ENCODE measurements around the gene SLC41A2.
A peak's percentile ranks its signal among the peaks of the same experiment; 100 is the strongest.
"Not testable (repeated sequence)": the region's sequence is repeated elsewhere in the genome, so short reads cannot be mapped to it uniquely, and the experiment has no call there.

SLC41A2 gene

DNA sequence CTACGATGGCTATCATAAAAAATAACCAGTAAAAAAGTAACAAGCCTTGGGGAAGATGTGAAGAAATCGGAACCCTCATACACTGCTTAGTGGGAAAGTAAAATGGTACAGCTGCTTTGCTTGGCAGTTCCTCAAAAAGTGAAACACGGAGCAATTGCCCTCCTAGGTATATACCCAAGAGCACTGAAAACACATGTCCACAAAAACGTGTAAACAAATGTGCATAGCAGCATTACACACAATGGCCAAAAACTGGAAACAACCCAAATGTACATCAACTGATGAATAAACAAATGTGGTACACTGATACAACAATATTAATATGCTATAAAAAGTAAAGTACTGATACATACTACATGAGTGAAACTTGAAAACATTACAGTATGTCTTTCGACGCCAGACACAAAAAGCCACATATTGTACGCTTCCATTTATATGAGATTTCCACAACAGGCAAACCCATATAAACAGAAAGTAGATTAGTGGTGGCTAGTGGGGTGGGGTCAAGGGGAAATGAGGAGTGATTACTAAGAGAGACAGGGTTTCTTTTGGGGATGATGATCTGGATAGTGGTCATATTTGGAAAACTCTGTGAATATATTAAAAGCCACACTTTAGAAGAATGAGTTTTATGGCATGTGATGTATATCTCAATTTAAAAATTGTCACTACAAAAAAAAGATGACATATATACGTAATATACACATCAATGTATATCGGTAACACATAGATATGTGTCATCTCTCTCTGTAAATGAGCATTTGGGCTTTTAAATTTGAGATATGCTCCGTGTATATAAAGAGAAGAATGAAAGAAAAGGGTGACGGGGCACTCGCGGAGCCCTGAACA is 996 bp downstream of the SLC41A2 start:
- Mint-ChIP-seq H3K36me3 (no peaks in the 10 kb centered on the region), H3K27me3 (peaks cover 4% of the 10 kb centered on the region), H3K9me3 (no peaks in the 10 kb centered on the region), H3K4me3 (peak overlapping the region; percentile 90), H3K4me1 (peaks cover 16% of the 10 kb centered on the region), H3K27ac (peak overlapping the region; percentile 85)
- ATAC-seq (ENCODE audit: low read depth) (no peak), DNase-seq (ENCODE audit: low spot score in 2 of 2) (no peak)

DNA sequence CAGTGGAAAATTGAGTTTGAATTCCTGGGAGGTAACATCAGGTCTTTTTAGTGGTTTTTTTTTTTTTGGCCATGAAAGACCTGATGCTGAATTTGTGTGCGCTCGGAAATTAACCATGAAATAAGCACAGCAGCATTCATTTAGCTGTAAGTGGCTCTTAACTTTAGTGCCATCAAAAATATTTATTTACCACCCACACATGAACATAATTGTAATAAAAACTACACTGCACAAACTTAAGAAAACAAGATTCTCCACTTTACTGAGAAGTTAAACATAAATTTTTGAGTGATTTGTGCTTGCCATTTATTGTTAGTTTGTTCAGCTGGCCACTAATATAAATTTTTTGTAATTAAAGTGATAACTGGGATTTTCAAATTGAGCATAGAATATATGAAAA is 2.4 kb downstream of the SLC41A2 start:
- DNase-seq (ENCODE audit: low spot score in 2 of 2) (no peak), ATAC-seq (ENCODE audit: low read depth) (no peak)
- Mint-ChIP-seq H3K27ac (no peak overlapping the region), H3K4me3 (no peak overlapping the region), H3K4me1 (peaks cover 16% of the 10 kb centered on the region), H3K9me3 (no peaks in the 10 kb centered on the region), H3K36me3 (no peaks in the 10 kb centered on the region), H3K27me3 (peaks cover 2% of the 10 kb centered on the region)

DNA sequence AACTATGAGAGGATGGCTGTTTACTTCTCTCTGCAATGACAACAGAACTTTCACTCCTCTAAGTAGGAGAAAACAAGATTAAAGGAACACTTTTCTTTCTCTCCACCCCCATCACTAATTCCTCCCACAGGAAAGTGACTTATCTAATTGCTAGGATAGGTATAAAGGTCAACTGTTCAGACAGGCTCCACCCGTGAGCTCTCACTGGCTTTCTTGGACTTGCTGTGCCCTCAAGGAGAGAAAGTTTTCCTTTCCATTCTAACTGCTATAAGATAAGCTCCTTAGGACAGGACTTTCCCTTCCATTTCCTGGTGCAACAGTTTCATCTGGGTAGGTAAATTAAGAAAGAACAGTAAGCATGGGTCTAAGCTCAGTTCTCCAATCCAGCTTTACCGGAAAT is 4.8 kb downstream of the SLC41A2 start:
- Mint-ChIP-seq H3K27me3 (no peaks in the 10 kb centered on the region), H3K9me3 (no peaks in the 10 kb centered on the region), H3K36me3 (peaks cover 2% of the 10 kb centered on the region), H3K27ac (no peak overlapping the region), H3K4me1 (peaks cover 6% of the 10 kb centered on the region), H3K4me3 (no peak overlapping the region)
- ATAC-seq (ENCODE audit: low read depth) (no peak), DNase-seq (ENCODE audit: low spot score in 2 of 2) (no peak)

DNA sequence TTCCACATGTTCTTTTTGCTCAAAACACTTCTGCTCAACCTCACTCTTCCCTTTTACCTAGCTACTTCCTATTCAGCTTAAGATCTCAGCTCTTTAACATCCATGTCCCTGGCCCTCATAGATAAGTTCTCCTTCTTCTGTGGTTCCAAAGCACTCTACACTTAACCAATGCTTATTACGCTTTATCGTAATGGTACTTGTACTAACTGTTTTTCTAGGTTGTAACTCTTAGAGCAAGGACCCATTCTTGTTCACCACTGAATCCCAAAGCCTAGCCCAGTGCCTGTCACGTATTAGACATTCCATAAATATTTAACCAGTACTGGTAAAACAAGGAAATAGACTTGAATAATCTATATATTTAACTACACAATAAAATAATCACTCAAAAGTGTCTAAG is 5.3 kb downstream of the SLC41A2 start:
- H3K9me3 Mint-ChIP-seq: no peaks in the 10 kb centered on the region
- no peak for DNase-seq (ENCODE audit: low spot score in 2 of 2)
- no peak overlapping the region for H3K4me3 Mint-ChIP-seq
- ATAC-seq (ENCODE audit: low read depth): no peak
- no peaks in the 10 kb centered on the region for H3K27me3 Mint-ChIP-seq
- no peak overlapping the region for H3K27ac Mint-ChIP-seq
- H3K4me1 Mint-ChIP-seq: peaks cover 6% of the 10 kb centered on the region
- H3K36me3 Mint-ChIP-seq: peaks cover 2% of the 10 kb centered on the region

DNA sequence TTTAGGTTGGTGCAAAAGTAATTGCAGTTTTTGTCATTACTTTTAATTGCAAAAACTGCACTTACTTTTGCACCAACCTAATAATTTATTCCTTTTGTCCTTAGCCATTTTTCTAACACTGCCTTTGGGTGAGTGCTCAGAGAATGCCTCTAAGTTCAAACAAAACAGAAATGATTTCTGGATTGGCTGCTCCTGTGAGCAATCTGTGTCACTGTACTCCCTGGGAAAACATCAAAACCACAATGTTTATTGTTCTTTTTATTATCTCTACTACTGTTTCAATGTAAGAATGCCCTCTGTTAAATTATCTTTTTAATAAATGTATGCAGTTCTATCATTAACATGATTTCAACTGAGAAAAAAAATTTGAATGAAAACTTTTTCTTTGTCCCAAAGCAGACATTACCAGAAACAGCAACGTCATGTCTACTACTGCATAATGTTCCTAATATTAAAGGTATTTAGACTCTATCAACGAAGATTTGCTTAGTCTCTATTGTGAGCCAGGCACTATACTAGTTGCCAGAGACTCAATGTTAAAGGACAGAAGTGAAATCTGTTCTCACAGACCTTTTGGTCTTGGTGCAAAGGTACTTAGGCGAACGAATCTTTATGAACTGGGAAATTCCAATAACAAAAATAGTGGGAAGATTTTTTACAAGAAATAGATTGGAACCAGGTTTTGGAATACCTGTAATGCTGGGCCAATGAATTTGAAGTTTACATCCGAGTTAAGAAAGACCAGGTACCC is 6.2 kb downstream of the SLC41A2 start:
- Mint-ChIP-seq H3K27ac (no peak overlapping the region), H3K27me3 (no peaks in the 10 kb centered on the region), H3K36me3 (peaks cover 2% of the 10 kb centered on the region)

DNA sequence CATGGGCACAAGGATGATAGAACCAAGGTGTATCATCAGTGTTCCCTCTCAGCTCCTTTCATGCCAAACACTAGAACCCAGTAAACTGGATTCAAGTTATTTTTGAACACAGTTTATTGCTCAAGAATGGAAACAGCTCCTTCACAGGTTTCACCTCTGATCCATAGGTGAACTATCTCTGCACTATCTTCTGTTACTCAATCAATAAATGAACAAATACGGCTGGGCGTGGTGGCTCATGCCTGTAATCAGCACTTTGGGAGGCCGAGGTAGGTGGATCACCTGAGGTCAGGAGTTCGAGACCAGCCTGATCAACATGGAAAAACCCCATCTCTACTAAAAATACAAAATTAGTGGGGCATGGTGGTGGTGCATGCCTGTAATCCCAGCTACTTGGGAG is 9.4 kb downstream of the SLC41A2 start:
- not testable (repeated sequence) for H3K4me3 Mint-ChIP-seq; H3K27ac Mint-ChIP-seq; H3K27me3 Mint-ChIP-seq; H3K9me3 Mint-ChIP-seq; H3K4me1 Mint-ChIP-seq; DNase-seq (ENCODE audit: low spot score in 2 of 2); H3K36me3 Mint-ChIP-seq; ATAC-seq (ENCODE audit: low read depth)

More for the DNA sequence above, 6.2 kb downstream of the SLC41A2 start:
- ATAC-seq (ENCODE audit: low read depth): no peak
- no peak for DNase-seq (ENCODE audit: low spot score in 2 of 2)
- H3K4me1 Mint-ChIP-seq: peaks cover 3% of the 10 kb centered on the region
- no peaks in the 10 kb centered on the region for H3K9me3 Mint-ChIP-seq
- no peak overlapping the region for H3K4me3 Mint-ChIP-seq

DNA sequence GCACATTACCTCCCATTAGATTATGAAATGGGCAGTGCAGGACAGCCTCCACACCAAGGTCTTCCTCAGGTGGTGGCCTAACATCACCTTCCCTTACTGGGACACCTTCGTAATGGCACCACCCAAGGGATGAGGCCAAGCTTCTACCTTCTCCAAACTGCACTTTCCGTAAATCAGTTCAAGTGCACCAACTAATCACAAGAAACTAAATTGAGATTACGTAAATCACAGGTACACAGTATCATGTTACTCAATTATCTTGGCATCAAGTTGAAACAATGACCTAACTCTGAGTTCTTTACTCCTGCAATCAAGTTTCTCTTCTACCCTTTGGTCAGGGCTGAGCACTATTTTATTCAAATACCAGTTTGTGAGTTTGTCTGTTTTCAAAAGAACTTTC is 13.8 kb downstream of the SLC41A2 start:
- H3K36me3 Mint-ChIP-seq: peaks cover 11% of the 10 kb centered on the region
- no peak for ATAC-seq (ENCODE audit: low read depth)
- no peaks in the 10 kb centered on the region for H3K27me3 Mint-ChIP-seq
- H3K27ac Mint-ChIP-seq: no peak overlapping the region
- H3K4me3 Mint-ChIP-seq: no peak overlapping the region
- H3K9me3 Mint-ChIP-seq: peaks cover 6% of the 10 kb centered on the region
- no peak for DNase-seq (ENCODE audit: low spot score in 2 of 2)
- no peaks in the 10 kb centered on the region for H3K4me1 Mint-ChIP-seq

DNA sequence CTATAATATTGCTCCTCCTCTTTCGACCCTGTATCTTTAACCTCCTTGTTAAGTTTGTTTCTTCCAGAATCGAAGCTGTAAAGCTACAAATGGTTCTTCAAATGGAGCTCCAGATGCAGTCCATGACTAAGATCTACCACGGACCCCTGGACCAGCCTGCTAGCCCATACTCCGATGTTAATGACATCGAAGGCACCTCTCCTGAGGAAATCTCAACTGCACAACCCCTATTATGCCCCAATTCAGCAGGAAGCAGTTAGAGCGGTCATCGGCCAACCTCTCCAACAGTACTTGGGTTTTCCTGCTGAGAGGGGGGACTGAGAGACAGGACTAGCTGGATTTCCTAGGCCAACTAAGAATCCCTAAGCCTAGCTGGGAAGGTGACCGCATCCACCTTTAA is 14.7 kb downstream of the SLC41A2 start:
- H3K27ac Mint-ChIP-seq; H3K4me3 Mint-ChIP-seq; H3K9me3 Mint-ChIP-seq; DNase-seq (ENCODE audit: low spot score in 2 of 2); H3K27me3 Mint-ChIP-seq; H3K4me1 Mint-ChIP-seq; ATAC-seq (ENCODE audit: low read depth): not testable (repeated sequence)
- peaks cover 11% of the 10 kb centered on the region for H3K36me3 Mint-ChIP-seq

DNA sequence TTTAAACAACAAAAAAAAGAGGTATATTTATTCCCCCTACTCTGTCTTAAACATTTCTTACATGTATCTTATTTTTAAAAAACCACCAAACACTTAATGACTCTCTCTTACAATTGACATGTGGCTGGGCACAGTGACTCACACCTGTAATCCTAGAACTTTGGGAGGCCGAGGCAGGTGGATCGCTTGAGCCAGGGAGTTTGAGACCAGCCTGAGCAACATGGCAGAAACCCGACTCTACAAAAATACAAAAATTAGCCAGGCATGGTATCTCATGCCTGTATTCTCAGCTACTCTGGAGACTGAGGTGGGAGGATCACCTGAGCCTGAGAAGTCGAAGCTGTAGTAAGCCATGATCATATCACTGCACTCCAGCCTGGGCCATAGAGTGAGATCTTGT is 16.0 kb downstream of the SLC41A2 start:
- no peak for DNase-seq (ENCODE audit: low spot score in 2 of 2)
- no peak overlapping the region for H3K27ac Mint-ChIP-seq
- H3K4me1 Mint-ChIP-seq: no peaks in the 10 kb centered on the region
- H3K27me3 Mint-ChIP-seq: no peaks in the 10 kb centered on the region
- peaks cover 6% of the 10 kb centered on the region for H3K9me3 Mint-ChIP-seq
- H3K4me3 Mint-ChIP-seq: no peak overlapping the region
- no peak for ATAC-seq (ENCODE audit: low read depth)
- H3K36me3 Mint-ChIP-seq: peaks cover 11% of the 10 kb centered on the region

DNA sequence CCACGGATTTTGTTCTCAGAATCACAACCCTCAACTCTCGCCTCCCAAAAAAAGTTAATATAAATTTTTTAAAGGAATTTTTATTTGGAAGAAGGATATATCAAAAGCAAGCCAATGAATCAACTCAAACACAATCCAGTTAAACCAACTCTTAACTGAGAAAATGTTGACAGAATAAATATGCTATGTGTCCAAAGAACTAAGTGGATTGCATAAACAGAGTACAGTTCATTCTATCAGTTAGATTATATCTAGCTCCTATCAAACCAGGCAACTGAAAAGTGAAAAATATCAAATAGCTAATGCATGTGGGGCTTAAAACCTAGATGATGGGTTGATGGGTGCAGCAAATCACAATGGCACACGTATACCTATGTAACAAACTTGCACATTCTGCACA is 16.6 kb downstream of the SLC41A2 start:
- no peak overlapping the region for H3K4me3 Mint-ChIP-seq
- H3K4me1 Mint-ChIP-seq: no peaks in the 10 kb centered on the region
- no peak for DNase-seq (ENCODE audit: low spot score in 2 of 2)
- no peak overlapping the region for H3K27ac Mint-ChIP-seq
- H3K36me3 Mint-ChIP-seq: peaks cover 11% of the 10 kb centered on the region
- H3K9me3 Mint-ChIP-seq: peaks cover 6% of the 10 kb centered on the region
- no peak for ATAC-seq (ENCODE audit: low read depth)
- no peaks in the 10 kb centered on the region for H3K27me3 Mint-ChIP-seq

DNA sequence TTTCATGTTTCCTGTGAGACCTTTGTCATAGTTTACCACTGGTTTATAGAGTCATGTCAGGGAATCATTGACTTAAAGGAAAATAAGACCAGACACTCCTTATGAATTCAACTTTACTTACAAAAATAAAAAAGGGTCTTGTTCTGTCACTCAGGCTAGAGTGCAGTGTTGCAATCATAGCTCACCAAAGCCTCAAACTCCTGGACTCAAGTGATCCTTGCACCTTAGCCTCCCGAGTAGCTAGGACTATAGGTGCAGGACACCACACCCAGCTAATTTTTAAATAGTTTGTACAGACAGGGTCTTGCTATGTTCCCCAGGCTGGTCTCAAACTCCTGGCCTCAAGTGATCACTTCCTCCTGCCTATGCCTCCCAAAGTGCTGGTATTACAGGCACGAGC is 19.0 kb downstream of the SLC41A2 start:
- Mint-ChIP-seq H3K27me3 (no peaks in the 10 kb centered on the region), H3K9me3 (peaks cover 4% of the 10 kb centered on the region), H3K27ac (no peak overlapping the region), H3K4me3 (no peak overlapping the region), H3K4me1 (no peaks in the 10 kb centered on the region), H3K36me3 (peaks cover 9% of the 10 kb centered on the region)
- no peak for ATAC-seq (ENCODE audit: low read depth)
- no peak for DNase-seq (ENCODE audit: low spot score in 2 of 2)

DNA sequence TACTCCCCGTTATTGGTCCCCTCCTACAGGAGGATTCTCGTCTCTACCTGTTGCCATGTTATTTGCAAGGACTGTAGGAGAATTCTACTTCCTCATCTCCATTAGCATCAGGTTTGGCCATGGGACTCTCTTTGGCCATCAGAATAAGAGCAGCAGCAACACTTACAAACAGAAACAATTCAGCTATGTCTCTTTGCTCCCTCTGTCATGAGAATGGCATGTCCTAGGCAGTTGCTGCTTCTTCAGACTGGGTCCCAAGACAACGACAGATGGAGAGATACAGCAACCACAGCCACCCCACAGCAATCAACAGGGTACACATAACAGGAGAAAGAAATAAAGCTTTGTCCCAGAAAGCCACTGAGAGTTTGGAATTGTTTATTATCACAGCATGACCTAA is 19.7 kb downstream of the SLC41A2 start:
- no peak overlapping the region for H3K27ac Mint-ChIP-seq
- H3K27me3 Mint-ChIP-seq: no peaks in the 10 kb centered on the region
- no peaks in the 10 kb centered on the region for H3K9me3 Mint-ChIP-seq
- no peak for ATAC-seq (ENCODE audit: low read depth)
- H3K36me3 Mint-ChIP-seq: peaks cover 2% of the 10 kb centered on the region
- H3K4me3 Mint-ChIP-seq: no peak overlapping the region
- no peak for DNase-seq (ENCODE audit: low spot score in 2 of 2)
- H3K4me1 Mint-ChIP-seq: no peaks in the 10 kb centered on the region

DNA sequence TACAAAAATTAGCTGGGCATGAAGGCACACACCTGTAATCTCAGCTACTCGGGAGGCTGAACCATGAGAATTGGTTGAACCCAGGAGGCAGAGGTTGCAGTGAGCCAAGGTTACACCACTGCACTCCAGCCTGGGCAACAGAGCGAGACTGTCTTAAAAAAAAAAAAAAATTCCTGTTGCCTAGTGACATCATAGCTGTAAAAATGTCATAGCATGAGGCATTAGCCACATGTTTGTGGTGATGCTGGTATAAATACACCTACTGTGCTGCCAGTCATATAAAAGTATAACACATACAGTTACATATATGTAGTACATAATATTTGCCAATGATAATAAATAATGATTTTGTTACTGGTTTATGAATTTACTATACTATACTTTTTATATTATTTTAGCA is 22.2 kb downstream of the SLC41A2 start:
- no peaks in the 10 kb centered on the region for H3K9me3 Mint-ChIP-seq
- no peak overlapping the region for H3K4me3 Mint-ChIP-seq
- peak; percentile 38 for ATAC-seq (ENCODE audit: low read depth)

DNA sequence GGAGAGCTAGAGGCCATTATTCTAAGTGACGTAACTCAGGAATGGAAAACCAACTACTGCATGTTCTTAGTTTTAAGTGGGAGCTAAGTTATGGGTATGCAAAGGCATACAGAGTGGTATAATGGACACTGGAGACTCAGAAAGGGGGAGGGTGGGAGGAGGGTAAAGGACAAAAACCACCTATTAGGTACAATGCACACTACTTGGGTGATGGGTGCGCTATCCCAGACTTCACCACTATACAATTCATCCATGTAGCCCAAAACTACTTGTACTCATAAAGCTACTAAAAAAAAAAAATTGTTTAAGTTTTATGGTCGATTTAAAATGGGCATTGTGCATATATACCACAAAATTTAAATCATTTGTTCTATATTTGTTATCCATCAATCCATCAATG is 24.3 kb downstream of the SLC41A2 start:
- no peak for ATAC-seq (ENCODE audit: low read depth)
- no peaks in the 10 kb centered on the region for H3K27me3 Mint-ChIP-seq
- no peak overlapping the region for H3K4me3 Mint-ChIP-seq
- H3K9me3 Mint-ChIP-seq: no peaks in the 10 kb centered on the region
- H3K27ac Mint-ChIP-seq: no peak overlapping the region
- peaks cover 9% of the 10 kb centered on the region for H3K4me1 Mint-ChIP-seq
- H3K36me3 Mint-ChIP-seq: no peaks in the 10 kb centered on the region
- no peak for DNase-seq (ENCODE audit: low spot score in 2 of 2)

More for the DNA sequence above, 22.2 kb downstream of the SLC41A2 start:
- H3K27me3 Mint-ChIP-seq: no peaks in the 10 kb centered on the region
- no peaks in the 10 kb centered on the region for H3K4me1 Mint-ChIP-seq
- no peaks in the 10 kb centered on the region for H3K36me3 Mint-ChIP-seq
- no peak overlapping the region for H3K27ac Mint-ChIP-seq
- DNase-seq (ENCODE audit: low spot score in 2 of 2): no peak

Data from memory B cell (primary cell).